K562 (cell line): ENCODE data around the gene VPREB3. TPM values are rescaled to one million over a fixed set of nuclear protein-coding genes. Genes with fewer than 3 reads are reported as not detected.

Source experiments
- ARID4B ChIP-seq: sonication (generic); formaldehyde crosslinking; IDR thresholded peaks from 2 replicates; pipeline ENCODE4 v1.8.0; 2022; ENCODE audit warnings: mild to moderate bottlenecking, missing genetic modification reagents
- FOXJ3 ChIP-seq: sonication (generic); formaldehyde crosslinking; IDR thresholded peaks from 2 replicates; pipeline ENCODE4 v1.4.0; 2020; ENCODE audit warnings: mild to moderate bottlenecking, missing genetic modification reagents
- HDAC8 ChIP-seq: fragments of 450-650 bp; IDR thresholded peaks from 2 replicates; pipeline ENCODE4 v1.6.1; 2016; ENCODE audit warnings: mild to moderate bottlenecking, missing genetic modification characterization, moderate library complexity, missing compliant biosample characterization
- MCM3 ChIP-seq: fragments of 450-650 bp; IDR thresholded peaks from 2 replicates; pipeline ENCODE4 v1.6.1; 2016
- MED1 ChIP-seq: sonication (generic); formaldehyde crosslinking; IDR thresholded peaks from 2 replicates; pipeline ENCODE4 v1.8.1; 2023; ENCODE audit warnings: missing genetic modification reagents, borderline replicate concordance
- MIER1 ChIP-seq: fragments of 450-650 bp; IDR thresholded peaks from 2 replicates; pipeline ENCODE4 v1.6.1; 2016; ENCODE audit warnings: antibody characterized with exemption, mild to moderate bottlenecking, low read depth
- MTA3 ChIP-seq: fragments of 450-650 bp; formaldehyde crosslinking; IDR thresholded peaks from 2 replicates; pipeline ENCODE4 v1.6.1; 2017; ENCODE audit warnings: mild to moderate bottlenecking, borderline replicate concordance
- NCOR1 ChIP-seq: fragments of 450-650 bp; IDR thresholded peaks from 2 replicates; pipeline ENCODE4 v1.6.1; 2016; ENCODE audit warnings: mild to moderate bottlenecking, moderate library complexity
- NFE2L1 ChIP-seq: fragments of 450-650 bp; IDR thresholded peaks from 2 replicates; pipeline ENCODE4 v1.6.1; 2016; ENCODE audit warnings: missing genetic modification characterization, low read depth, mild to moderate bottlenecking, missing compliant biosample characterization, moderate library complexity, borderline replicate concordance
- NR2F6 ChIP-seq: fragments of 450-650 bp; formaldehyde crosslinking; IDR thresholded peaks from 2 replicates; pipeline ENCODE4 v1.4.0; 2020; ENCODE audit warnings: mild to moderate bottlenecking
- PHF20 ChIP-seq: fragments of 450-650 bp; IDR thresholded peaks from 2 replicates; pipeline ENCODE4 v1.6.1; 2018; ENCODE audit not compliant: partially characterized antibody
- PKNOX1 ChIP-seq: fragments of 450-650 bp; IDR thresholded peaks from 2 replicates; pipeline ENCODE4 v1.6.1; 2016
- RBFOX2 ChIP-seq: fragments of 200-400 bp; formaldehyde crosslinking; IDR thresholded peaks from 2 replicates; pipeline ENCODE4 v1.6.1; 2017; ENCODE audit warnings: low read depth, mild to moderate bottlenecking, low read length, moderate library complexity
- RBM25 ChIP-seq: fragments of 200-400 bp; formaldehyde crosslinking; IDR thresholded peaks from 2 replicates; pipeline ENCODE4 v1.6.1; 2018; ENCODE audit warnings: low read length, low read depth, moderate library complexity; ENCODE audit not compliant: severe bottlenecking
- ZNF512 ChIP-seq: IDR thresholded peaks from 2 replicates; pipeline ENCODE4 v1.6.1; 2016; ENCODE audit warnings: missing genetic modification characterization, missing compliant biosample characterization
- ZNF592 ChIP-seq: fragments of 450-650 bp; IDR thresholded peaks from 2 replicates; pipeline ENCODE4 v1.6.1; 2017; ENCODE audit warnings: antibody characterized with exemption, mild to moderate bottlenecking
- polyA plus RNA-seq, 8 experiments: library from polyadenylated mRNA; depleted of rRNA in 4 of 8; stranded (reverse) in 5 of 8; unstranded in 3 of 8; fragments of >200 nt; fragmentation: Nextera tagmentation in 2 of 8; fragmentation: Illumina TruSeq in 1 of 8; extraction: Ambion mirVana in 2 of 8; extraction: Trizol in 1 of 8; gene quantifications; 2 replicates each; pipeline versions ENCODE4 v1.2.1 to v1.2.3, GENCODE V29; 2011 to 2014; ENCODE audit warnings: inconsistent platforms in 1 of 8, missing spikeins in 1 of 8
- total RNA-seq, 7 experiments: library from RNA; depleted of rRNA in 6 of 7; stranded (reverse); fragments of >200 nt in 6 of 7; fragmentation: Illumina TruSeq in 2 of 7; extraction: Trizol in 2 of 7; gene quantifications; 2 replicates each; pipeline versions ENCODE4 v1.2.1 to v1.2.3, GENCODE V29; 2011 to 2021; ENCODE audit warnings: low replicate concordance in 1 of 7

Gene VPREB3
- total and polyA plus RNA-seq, 9 of the 15 experiments (the other 6 are each of a cell fraction or from before 2014, with no cell fraction given), result 0.14 to 0.71 (median 0.20) TPM; not detected in 6

GRCh38 chr22:23767673-23768548 lies 13.7 kb upstream of the VPREB3 start, which contains the start of gene CHCHD10 (continued):
- TF ChIP-seq ZNF592 (peak; percentile 72), PKNOX1 (peak; percentile 36; the same call in 1 of the 2 replicates), MTA3 (no peak), NR2F6 (CRISPR knock-in tag) (no peak), RBFOX2 (peak; percentile 99), PHF20 (no peak), MCM3 (no peak), ZNF512 (no peak), MED1 (CRISPR knock-in tag) (no peak), RBM25 (no peak), ARID4B (CRISPR knock-in tag) (peak; percentile 81; the same call in 1 of the 2 replicates), MIER1 (no peak), NCOR1 (peak; percentile 35; the same call in 1 of the 2 replicates), HDAC8 (tag) (peak; percentile 19; the same call in 1 of the 2 replicates), NFE2L1 (tag) (no peak), FOXJ3 (CRISPR knock-in tag) (no peak)
